GM10248 (cell line): ENCODE data around the gene CYSTM1.

Experiments used
- CTCF ChIA-PET: fragments of 300-600 bp; sonication (Branson Sonifier 250); formaldehyde crosslinking; extraction: SDS; loops from one replicate; lab custom pipeline; 2021; ENCODE audit warnings: antibody characterized with exemption; lab: Yijun Ruan, JAX
- POLR2A ChIA-PET: fragments of 350-650 bp; sonication (Branson Sonifier 250); formaldehyde crosslinking; extraction: SDS; loops from one replicate; lab custom pipeline; 2020; ENCODE audit warnings: antibody characterized with exemption; lab: Yijun Ruan, JAX
- DNase-seq: peaks from one replicate; pipeline ENCODE4 v3.0.0; 2012; ENCODE audit errors: extremely low spot score
- TF ChIP-seq, protein P1 (sequence below): IDR thresholded peaks from 2 replicates; pipeline ENCODE4 v1.5.1; 2012; ENCODE audit warnings: mild to moderate bottlenecking, low read depth; ENCODE audit errors: extremely low read depth, missing control alignments, control extremely low read depth

The CYSTM1 gene

DNA sequence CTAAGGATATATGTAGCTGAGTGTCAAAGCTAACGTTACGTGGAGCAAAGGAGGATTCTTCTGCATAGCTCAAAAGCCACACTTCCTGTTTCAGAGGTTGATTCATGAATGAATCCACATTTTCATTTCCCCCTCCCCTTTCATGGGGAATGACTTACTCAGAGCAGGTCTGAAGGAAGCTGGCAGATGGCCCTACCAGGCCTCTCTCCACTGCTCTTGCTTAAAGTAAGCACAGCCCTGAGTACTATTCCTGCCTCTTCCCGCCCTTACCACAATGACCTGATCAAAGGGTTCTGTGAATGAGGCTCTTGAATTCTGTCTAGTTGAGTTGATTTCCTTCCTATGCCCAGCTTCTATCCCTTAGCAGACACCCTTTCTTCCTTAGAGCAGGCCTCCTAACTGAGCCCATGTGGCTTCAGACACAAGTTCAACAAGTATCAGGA lies 43.0 kb upstream of the CYSTM1 start:
- ChIA-PET POLR2A (no interaction called here), CTCF (interaction anchor here (0.7 to 6.5 kb wide), 11 partner anchors 8 to 357 kb away, joined by 3 to 114 read pairs (median 4); no protein-coding TSS in a partner anchor)
- TF ChIP-seq, protein P1, sequence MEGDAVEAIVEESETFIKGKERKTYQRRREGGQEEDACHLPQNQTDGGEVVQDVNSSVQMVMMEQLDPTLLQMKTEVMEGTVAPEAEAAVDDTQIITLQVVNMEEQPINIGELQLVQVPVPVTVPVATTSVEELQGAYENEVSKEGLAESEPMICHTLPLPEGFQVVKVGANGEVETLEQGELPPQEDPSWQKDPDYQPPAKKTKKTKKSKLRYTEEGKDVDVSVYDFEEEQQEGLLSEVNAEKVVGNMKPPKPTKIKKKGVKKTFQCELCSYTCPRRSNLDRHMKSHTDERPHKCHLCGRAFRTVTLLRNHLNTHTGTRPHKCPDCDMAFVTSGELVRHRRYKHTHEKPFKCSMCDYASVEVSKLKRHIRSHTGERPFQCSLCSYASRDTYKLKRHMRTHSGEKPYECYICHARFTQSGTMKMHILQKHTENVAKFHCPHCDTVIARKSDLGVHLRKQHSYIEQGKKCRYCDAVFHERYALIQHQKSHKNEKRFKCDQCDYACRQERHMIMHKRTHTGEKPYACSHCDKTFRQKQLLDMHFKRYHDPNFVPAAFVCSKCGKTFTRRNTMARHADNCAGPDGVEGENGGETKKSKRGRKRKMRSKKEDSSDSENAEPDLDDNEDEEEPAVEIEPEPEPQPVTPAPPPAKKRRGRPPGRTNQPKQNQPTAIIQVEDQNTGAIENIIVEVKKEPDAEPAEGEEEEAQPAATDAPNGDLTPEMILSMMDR: no peak
- no peak for DNase-seq

GRCh38 chr5:140133514-140134167 lies 41.3 kb upstream of the CYSTM1 start:
- TF ChIP-seq, protein P1: no peak
- DNase-seq: no peak
- POLR2A ChIA-PET: no interaction called here

GRCh38 chr5:140134277-140134935 lies 40.6 kb upstream of the CYSTM1 start:
- DNase-seq: no peak
- POLR2A ChIA-PET: no interaction called here
- TF ChIP-seq, protein P1: no peak
- CTCF ChIA-PET: interaction anchor here (0.8 to 6.5 kb wide), 10 partner anchors 10 to 347 kb away, joined by 3 to 114 read pairs (median 4); no protein-coding TSS in a partner anchor

More at GRCh38 chr5:140133514-140134167, 41.3 kb upstream of the CYSTM1 start:
- CTCF ChIA-PET: interaction anchor here (0.8 to 6.5 kb wide), 11 partner anchors 10 to 358 kb away, joined by 3 to 114 read pairs (median 4); partner anchors contain the start of gene HBEGF

- no peak for DNase-seq
- ChIA-PET CTCF (interaction anchor here (0.7 to 6.5 kb wide), 6 partner anchors 10 to 348 kb away, joined by 3 to 114 read pairs (median 4); no protein-coding TSS in a partner anchor), POLR2A (interaction anchor here (0.6 kb wide), 1 partner anchor 14 kb away, joined by 7 read pairs; no protein-coding TSS in a partner anchor)
- TF ChIP-seq, protein P1: no peak
These were observed 39.9 kb upstream of the CYSTM1 start for GRCh38 chr5:140135127-140135526.

- TF ChIP-seq, protein P1: no peak
- ChIA-PET CTCF (interaction anchor here (1.2 to 6.5 kb wide), 9 partner anchors 8 to 371 kb away, joined by 3 to 114 read pairs (median 6); no protein-coding TSS in a partner anchor), POLR2A (no interaction called here)
- DNase-seq: no peak
These were observed 38.4 kb upstream of the CYSTM1 start for GRCh38 chr5:140136624-140137023.

GRCh38 chr5:140140435-140140834 lies 34.6 kb upstream of the CYSTM1 start:
- CTCF ChIA-PET: interaction anchor here (0.8 to 1.6 kb wide), 6 partner anchors 16 to 171 kb away, joined by 3 to 4 read pairs (median 3); no protein-coding TSS in a partner anchor

More at GRCh38 chr5:140140435-140140834, 34.6 kb upstream of the CYSTM1 start:
- TF ChIP-seq, protein P1: no peak
- POLR2A ChIA-PET: no interaction called here
- DNase-seq: no peak
